GM12801 (cell line): ENCODE data around the gene C16orf95.

Source experiments
- TF ChIP-seq, protein P1 (sequence below): IDR thresholded peaks from one replicate; pipeline ENCODE4 v1.5.1; 2011; ENCODE audit warnings: control low read depth; ENCODE audit not compliant: insufficient read length; ENCODE audit errors: extremely low read depth

C16orf95 gene

DNA sequence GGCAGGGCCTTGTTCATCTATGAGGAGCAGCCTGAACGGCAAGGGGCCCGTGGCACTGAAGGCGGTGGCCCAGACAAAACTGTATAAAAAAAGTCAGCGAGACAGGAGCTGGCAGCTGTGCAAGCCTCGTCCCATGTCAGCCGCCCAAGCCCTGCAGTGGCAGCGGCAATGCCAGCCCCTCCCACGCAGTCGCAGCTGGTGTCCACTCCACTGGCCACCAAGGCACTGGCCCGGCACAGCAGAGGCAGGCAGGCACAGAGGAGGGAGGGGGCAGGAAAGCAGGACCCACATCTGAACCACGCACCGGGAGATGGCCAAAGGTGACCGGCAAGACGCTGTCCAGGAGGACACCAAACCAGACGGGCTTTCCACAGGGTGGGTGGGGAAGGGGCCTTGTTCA, 15.9 kb upstream of the C16orf95 start:
- TF ChIP-seq, protein P1, sequence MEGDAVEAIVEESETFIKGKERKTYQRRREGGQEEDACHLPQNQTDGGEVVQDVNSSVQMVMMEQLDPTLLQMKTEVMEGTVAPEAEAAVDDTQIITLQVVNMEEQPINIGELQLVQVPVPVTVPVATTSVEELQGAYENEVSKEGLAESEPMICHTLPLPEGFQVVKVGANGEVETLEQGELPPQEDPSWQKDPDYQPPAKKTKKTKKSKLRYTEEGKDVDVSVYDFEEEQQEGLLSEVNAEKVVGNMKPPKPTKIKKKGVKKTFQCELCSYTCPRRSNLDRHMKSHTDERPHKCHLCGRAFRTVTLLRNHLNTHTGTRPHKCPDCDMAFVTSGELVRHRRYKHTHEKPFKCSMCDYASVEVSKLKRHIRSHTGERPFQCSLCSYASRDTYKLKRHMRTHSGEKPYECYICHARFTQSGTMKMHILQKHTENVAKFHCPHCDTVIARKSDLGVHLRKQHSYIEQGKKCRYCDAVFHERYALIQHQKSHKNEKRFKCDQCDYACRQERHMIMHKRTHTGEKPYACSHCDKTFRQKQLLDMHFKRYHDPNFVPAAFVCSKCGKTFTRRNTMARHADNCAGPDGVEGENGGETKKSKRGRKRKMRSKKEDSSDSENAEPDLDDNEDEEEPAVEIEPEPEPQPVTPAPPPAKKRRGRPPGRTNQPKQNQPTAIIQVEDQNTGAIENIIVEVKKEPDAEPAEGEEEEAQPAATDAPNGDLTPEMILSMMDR = no peak

DNA sequence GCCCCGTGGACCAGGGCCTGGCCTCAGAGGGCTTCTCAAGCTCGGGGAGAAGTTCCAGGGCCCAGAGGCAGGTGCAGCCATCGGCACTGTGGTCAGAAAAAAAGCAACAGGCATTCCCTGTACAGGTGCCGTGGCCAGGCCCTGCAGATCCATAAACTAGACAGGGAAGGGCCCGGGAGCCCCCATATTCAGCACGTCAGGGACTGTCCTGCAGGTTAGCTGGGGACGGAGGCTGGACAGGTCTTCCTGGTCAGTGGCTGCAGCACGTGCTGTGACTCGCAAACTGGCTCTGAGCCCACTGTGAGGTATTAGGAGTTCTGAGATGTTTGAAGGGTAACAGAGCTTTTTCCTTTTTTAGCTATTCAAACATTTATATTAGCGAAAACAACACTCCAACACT, 15.0 kb upstream of the C16orf95 start:
- TF ChIP-seq, protein P1 = no peak

DNA sequence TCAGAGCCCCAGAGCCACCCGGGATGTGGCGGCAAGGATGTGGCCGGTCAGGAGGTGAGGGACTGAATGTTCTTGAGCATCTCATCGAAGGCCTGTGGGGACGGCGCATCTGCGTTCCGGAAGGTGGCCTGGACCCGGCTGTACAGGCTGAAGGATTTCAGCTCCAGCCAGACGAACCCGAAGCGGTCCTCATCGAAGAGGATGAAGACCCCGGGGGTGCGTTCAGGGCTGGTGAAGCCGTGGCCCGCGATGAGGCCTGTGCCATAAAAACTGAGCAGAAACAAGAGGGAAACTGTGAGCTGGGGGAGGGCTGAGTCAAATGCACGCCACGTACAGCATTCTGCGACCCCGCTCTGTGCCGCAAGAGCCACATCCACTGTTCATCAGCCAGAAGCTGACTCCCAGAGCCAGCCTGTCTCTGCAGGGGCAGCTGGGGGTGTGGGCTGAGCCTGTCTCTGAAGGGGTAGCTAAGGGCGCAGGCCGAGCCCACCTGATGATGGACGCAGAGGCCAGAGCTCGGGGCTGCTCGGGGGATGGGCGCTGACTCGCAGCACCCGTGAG, 14.1 kb upstream of the C16orf95 start:
- TF ChIP-seq, protein P1 = no peak

DNA sequence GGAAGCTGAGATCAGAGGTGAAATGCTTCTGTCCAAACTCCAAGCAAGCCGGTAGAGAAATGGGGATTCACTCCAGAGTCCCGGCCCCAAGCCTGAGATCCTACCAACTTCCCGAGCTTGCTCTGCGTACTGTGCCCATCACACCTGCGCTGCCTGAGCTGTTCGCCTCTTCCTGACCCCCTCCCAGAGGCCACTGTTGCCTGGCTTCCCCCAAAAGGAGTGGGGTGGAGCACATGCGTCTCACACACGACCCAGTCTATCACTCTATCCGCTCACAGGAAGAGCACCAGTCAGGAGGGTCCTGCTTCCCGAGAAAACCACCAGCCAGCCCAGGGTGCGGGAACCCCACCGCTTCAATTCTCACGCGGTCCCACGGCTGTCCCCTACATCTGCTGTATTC, 13.5 kb upstream of the C16orf95 start:
- TF ChIP-seq, protein P1 = no peak

DNA sequence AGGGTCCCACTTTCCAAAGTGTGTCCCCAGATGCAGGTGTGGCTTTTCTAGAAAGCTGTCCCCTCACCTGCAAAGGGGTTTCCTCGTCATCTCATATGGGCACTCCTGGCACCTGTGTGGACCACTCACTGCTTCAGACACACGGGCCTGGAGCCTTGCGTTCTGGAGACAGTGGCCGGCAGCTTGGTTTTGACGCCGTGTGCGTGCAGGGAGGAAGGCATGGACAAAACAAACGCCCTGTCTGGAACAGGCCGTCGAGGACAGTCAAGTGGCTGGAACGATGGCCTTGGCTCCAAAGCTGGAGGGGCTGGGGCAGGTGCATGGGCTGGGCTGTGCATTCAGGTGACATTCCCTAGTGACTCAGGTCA, 13.0 kb upstream of the C16orf95 start:
- TF ChIP-seq, protein P1 = no peak

DNA sequence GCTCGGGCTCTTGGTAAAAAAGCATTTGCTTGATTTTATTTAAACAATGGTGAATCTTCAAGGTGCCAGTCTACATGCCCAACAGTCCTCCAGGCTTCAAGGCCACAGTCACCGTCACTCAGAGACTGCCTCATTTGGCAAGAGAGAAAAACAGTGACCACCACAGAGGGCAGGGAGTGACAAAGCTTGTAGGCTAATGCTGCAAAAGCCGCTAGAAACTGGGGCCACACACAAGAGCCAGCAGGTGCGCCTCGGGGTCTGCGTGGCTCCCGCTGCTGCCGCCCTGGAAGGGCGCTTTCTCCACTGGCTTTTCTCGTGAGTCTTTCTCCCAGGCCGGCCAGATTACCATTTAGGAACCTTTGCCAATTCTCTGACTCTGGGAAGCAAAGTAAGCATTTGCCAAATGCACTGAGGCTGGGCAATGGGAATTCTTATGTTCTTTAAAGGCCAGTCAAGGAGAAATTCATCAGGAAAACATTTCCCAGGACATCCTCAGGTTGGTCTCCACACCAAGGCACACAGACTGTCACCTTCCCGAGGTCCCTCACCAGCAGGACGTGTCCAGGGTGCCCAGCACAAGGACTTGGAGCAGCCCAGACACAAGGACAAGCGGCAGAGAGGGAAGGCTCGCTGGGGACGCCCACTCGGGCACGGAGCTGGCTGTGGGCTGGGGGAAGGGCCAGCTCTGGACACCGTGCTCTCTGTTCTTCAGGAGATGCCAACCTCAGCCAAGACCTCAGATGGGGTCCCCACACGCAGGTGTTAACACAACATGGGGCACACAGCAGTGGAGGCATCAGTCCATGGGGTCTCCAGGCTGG, 12.5 kb upstream of the C16orf95 start:
- TF ChIP-seq, protein P1 = no peak

DNA sequence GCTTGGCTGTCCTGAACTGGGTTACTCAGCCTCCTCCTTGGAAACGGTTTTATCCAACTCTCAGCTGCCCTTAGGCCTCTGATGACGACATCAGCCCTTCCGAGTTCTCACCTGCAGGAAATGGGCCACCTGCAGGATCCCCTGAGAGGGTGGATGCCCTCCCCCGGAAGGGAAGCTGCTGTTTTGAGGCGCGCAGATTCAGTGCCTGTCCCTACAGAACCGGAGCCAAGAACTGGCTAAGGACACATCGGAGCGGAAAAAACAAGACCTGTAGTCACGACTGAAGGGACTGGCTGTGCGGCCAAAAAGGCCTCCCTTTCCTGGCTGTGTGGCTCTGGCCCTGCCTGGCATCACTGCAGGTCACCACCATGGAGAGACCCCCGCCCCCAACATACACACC, 11.7 kb upstream of the C16orf95 start:
- TF ChIP-seq, protein P1 = no peak
